Measurements from ENCODE around the gene UAP1.

DNA sequence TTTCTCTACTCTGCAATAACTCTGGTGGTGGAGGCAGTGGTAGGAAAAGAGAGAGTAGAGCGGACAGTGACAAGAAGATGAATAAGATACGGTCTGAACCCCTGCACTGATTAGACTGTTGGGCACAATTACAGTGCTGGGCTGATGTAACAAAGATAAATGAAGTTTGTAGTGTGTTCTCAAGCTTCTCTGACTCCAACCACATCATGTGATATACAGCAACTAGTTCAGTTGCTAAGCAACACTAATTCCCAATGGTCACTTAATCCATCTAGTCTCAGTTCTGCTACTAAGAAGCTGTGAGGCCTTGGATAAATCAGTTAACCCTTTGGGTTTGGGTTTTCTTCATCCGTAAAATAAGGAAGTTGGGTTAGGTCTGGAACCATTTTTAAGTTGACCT lies 88.1 kb downstream of the UAP1 start:
- TF ChIP-seq, protein P1, sequence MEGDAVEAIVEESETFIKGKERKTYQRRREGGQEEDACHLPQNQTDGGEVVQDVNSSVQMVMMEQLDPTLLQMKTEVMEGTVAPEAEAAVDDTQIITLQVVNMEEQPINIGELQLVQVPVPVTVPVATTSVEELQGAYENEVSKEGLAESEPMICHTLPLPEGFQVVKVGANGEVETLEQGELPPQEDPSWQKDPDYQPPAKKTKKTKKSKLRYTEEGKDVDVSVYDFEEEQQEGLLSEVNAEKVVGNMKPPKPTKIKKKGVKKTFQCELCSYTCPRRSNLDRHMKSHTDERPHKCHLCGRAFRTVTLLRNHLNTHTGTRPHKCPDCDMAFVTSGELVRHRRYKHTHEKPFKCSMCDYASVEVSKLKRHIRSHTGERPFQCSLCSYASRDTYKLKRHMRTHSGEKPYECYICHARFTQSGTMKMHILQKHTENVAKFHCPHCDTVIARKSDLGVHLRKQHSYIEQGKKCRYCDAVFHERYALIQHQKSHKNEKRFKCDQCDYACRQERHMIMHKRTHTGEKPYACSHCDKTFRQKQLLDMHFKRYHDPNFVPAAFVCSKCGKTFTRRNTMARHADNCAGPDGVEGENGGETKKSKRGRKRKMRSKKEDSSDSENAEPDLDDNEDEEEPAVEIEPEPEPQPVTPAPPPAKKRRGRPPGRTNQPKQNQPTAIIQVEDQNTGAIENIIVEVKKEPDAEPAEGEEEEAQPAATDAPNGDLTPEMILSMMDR (IDR thresholded peaks at IDR 0.05), result no peak
- TF ChIP-seq POLR2A (IDR thresholded peaks at IDR 0.05) (no peak), EP300 (IDR thresholded peaks at IDR 0.05) (no peak)

Measured in stomach (tissue), 4 donors.